Measurements from ENCODE around the gene F8.

DNA sequence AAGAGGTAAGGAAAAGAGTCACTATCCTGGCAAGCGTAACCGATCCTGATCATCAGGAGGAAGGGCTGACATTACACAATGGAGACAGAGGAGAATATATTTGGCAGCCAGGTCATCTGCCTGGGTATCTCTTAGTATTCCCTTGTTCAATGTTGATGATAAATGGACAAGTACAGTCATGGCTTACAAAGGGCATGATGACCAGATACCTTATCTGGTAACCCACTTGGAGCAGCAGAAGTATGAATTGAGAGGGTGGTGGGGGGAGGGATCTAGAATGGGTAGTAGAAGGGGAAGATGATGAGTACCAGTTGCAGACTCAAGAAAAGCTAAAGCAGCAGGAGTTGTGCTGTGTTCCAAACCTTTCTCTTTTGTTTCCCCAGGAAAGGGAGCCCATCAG, 17.3 kb downstream of the F8 start:
- TF ChIP-seq, protein P1, sequence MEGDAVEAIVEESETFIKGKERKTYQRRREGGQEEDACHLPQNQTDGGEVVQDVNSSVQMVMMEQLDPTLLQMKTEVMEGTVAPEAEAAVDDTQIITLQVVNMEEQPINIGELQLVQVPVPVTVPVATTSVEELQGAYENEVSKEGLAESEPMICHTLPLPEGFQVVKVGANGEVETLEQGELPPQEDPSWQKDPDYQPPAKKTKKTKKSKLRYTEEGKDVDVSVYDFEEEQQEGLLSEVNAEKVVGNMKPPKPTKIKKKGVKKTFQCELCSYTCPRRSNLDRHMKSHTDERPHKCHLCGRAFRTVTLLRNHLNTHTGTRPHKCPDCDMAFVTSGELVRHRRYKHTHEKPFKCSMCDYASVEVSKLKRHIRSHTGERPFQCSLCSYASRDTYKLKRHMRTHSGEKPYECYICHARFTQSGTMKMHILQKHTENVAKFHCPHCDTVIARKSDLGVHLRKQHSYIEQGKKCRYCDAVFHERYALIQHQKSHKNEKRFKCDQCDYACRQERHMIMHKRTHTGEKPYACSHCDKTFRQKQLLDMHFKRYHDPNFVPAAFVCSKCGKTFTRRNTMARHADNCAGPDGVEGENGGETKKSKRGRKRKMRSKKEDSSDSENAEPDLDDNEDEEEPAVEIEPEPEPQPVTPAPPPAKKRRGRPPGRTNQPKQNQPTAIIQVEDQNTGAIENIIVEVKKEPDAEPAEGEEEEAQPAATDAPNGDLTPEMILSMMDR (conservative IDR thresholded peaks at IDR 0.05) = no peak
- TF ChIP-seq EZH2 (IDR thresholded peaks at IDR 0.05; ENCODE audit: low read depth) = no peak
